SK-N-SH (cell line): ENCODE data around the gene NAV1. TPM values are rescaled to one million over a fixed set of nuclear protein-coding genes. Genes with fewer than 3 reads are reported as not detected.

Experiments
- CTCF ChIA-PET: fragments of 300-600, 350-600 bp; formaldehyde crosslinking; extraction: SDS; loops from one replicate; lab custom pipeline; 2021; lab: Yijun Ruan, JAX
- POLR2A ChIA-PET: fragments of 350-600 bp; sonication (Branson Sonifier 250); formaldehyde crosslinking; extraction: SDS; loops from one replicate; lab custom pipeline; 2020; ENCODE audit warnings: antibody characterized with exemption, inconsistent platforms; lab: Yijun Ruan, JAX
- DNase-seq: peaks from one replicate; pipeline ENCODE4 v3.0.0; 2012
- H2AFZ ChIP-seq: fragments of 200-600 bp; sonication (generic); 2 replicates; pipeline ENCODE4 v1.8.1; 2016; ENCODE audit warnings: antibody characterized with exemption, mild to moderate bottlenecking, low read depth
- H3F3A ChIP-seq: fragments of 200-600 bp; sonication (generic); replicated peaks from 2 replicates; pipeline ENCODE3; 2016; ENCODE audit warnings: antibody characterized with exemption, mild to moderate bottlenecking; ENCODE audit not compliant: insufficient read depth
- H3K27ac ChIP-seq, 2 experiments: fragments of 200-500 bp in 1 of 2; fragments of 200-600 bp in 1 of 2; sonication (Bioruptor generic) in 1 of 2; sonication (generic), shearing (Covaris generic) in 1 of 2; 2 replicates each; pipeline versions ENCODE4 v1.5.1 to v1.6.1; 2014 to 2016; ENCODE audit warnings: low read depth in 2 of 2, inconsistent platforms in 1 of 2, low read length in 1 of 2, mild to moderate bottlenecking in 1 of 2, mixed read lengths in 1 of 2
- H3K27me3 ChIP-seq: fragments of 200-600 bp; sonication (generic), shearing (Covaris generic); 2 replicates; pipeline ENCODE4 v1.6.1; 2016; ENCODE audit warnings: mixed run types; ENCODE audit not compliant: insufficient read depth
- H3K36me3 ChIP-seq, 2 experiments: fragments of 200-500 bp in 1 of 2; fragments of 200-600 bp in 1 of 2; sonication (Bioruptor generic) in 1 of 2; sonication (generic) in 1 of 2; replicated peaks in 1 of 2; 2 replicates each; pipeline versions ENCODE3 to v1.5.1; 2014 to 2016; ENCODE audit warnings: low read length in 1 of 2, mild to moderate bottlenecking in 1 of 2; ENCODE audit not compliant: insufficient read depth in 2 of 2, control insufficient read depth in 1 of 2
- H3K4me1 ChIP-seq, 2 experiments: fragments of 200-500 bp in 1 of 2; fragments of 200-600 bp in 1 of 2; sonication (Bioruptor generic) in 1 of 2; sonication (generic), shearing (Covaris generic) in 1 of 2; 2 replicates each; pipeline versions ENCODE4 v1.5.1 to v1.6.1; 2014 to 2016; ENCODE audit warnings: low read depth in 1 of 2, low read length in 1 of 2, mixed run types in 1 of 2; ENCODE audit not compliant: insufficient read depth in 2 of 2, control insufficient read depth in 1 of 2
- H3K4me2 ChIP-seq: fragments of 200-600 bp; sonication (generic), shearing (Covaris generic); 2 replicates; pipeline ENCODE4 v1.6.1; 2017; ENCODE audit warnings: mixed run types
- H3K4me3 ChIP-seq, 2 experiments: fragments of 200-500 bp in 1 of 2; fragments of 200-600 bp in 1 of 2; sonication (Bioruptor generic) in 1 of 2; sonication (generic), shearing (Covaris generic) in 1 of 2; 2 replicates each; pipeline versions ENCODE4 v1.5.1 to v1.8.1; 2014 to 2016; ENCODE audit warnings: low read depth in 2 of 2, inconsistent platforms in 1 of 2, low read length in 1 of 2, mild to moderate bottlenecking in 1 of 2, mixed read lengths in 1 of 2, moderate library complexity in 1 of 2
- H3K79me2 ChIP-seq: fragments of 200-600 bp; sonication (generic); 2 replicates; pipeline ENCODE4 v1.8.1; 2017; ENCODE audit warnings: mild to moderate bottlenecking; ENCODE audit not compliant: insufficient read depth
- H3K9ac ChIP-seq: fragments of 200-600 bp; sonication (generic); 2 replicates; pipeline ENCODE4 v1.6.1; 2017; ENCODE audit warnings: mixed run types
- H3K9me2 ChIP-seq: fragments of 200-600 bp; sonication (generic); 2 replicates; pipeline ENCODE4 v1.6.1; 2017; ENCODE audit warnings: mixed run types
- H3K9me3 ChIP-seq: fragments of 200-600 bp; sonication (generic); 2 replicates; pipeline ENCODE4 v1.6.1; 2017; ENCODE audit warnings: mixed run types, mild to moderate bottlenecking, moderate library complexity
- H4K20me1 ChIP-seq: fragments of 200-600 bp; sonication (generic); 2 replicates; pipeline ENCODE4 v1.6.1; 2017; ENCODE audit warnings: mild to moderate bottlenecking, mixed run types; ENCODE audit not compliant: insufficient read depth
- CTCF ChIP-seq: fragments of 200-600 bp; sonication (generic); IDR thresholded peaks from 2 replicates; pipeline ENCODE4 v1.6.1; 2017; ENCODE audit warnings: antibody characterized with exemption, mild to moderate bottlenecking, moderate library complexity
- ELF1 ChIP-seq: IDR thresholded peaks from 2 replicates; pipeline ENCODE4 v1.4.0; 2012
- EP300 ChIP-seq, 2 experiments: IDR thresholded peaks; 2 replicates each; pipeline versions ENCODE4 v1.4.0 to v1.6.1; 2012; ENCODE audit warnings: borderline replicate concordance in 1 of 2, low read depth in 1 of 2, low read length in 1 of 2
- FOSL2 ChIP-seq: IDR thresholded peaks from 2 replicates; pipeline ENCODE4 v1.4.0; 2012; ENCODE audit warnings: low read depth, mild to moderate bottlenecking, moderate library complexity, borderline replicate concordance
- JUND ChIP-seq: IDR thresholded peaks from 2 replicates; pipeline ENCODE4 v1.4.0; 2012
- MXI1 ChIP-seq: IDR thresholded peaks from 2 replicates; pipeline ENCODE4 v1.6.1; 2012; ENCODE audit warnings: mild to moderate bottlenecking, low read depth, low read length, improper control_type of control experiment
- NRF1 ChIP-seq: IDR thresholded peaks from 2 replicates; pipeline ENCODE4 v1.6.1; 2012; ENCODE audit warnings: low read depth, mild to moderate bottlenecking, low read length
- PBX3 ChIP-seq: IDR thresholded peaks from 2 replicates; pipeline ENCODE4; 2012
- RCOR1 ChIP-seq: fragments of 150-350 bp; IDR thresholded peaks from 2 replicates; pipeline ENCODE4 v1.6.1; 2017; ENCODE audit warnings: antibody characterized with exemption, low read length
- REST ChIP-seq: IDR thresholded peaks from 2 replicates; pipeline ENCODE4 v1.6.1; 2012; ENCODE audit warnings: mild to moderate bottlenecking, low read depth, low read length, moderate library complexity
- SMC3 ChIP-seq: IDR thresholded peaks from 2 replicates; pipeline ENCODE4 v1.6.1; 2012; ENCODE audit warnings: low read depth, low read length, improper control_type of control experiment
- TAF1 ChIP-seq: IDR thresholded peaks from 2 replicates; pipeline ENCODE4 v1.6.1; 2012; ENCODE audit warnings: low read depth, mild to moderate bottlenecking, low read length, moderate library complexity, borderline replicate concordance
- USF1 ChIP-seq: IDR thresholded peaks from 2 replicates; pipeline ENCODE4 v1.4.0; 2012; ENCODE audit warnings: low read depth, borderline replicate concordance
- USF2 ChIP-seq: fragments of 150-350 bp; IDR thresholded peaks from 2 replicates; pipeline ENCODE4 v1.6.1; 2017; ENCODE audit warnings: antibody characterized with exemption, low read length, low read depth, borderline replicate concordance
- WGBS: methylation state at CpG from one replicate; pipeline ENCODE4 v1.1.6; 2017; ENCODE audit warnings: low lambda C conversion rate; 5-methylcytosine and 5-hydroxymethylcytosine counted together
- polyA plus RNA-seq, 3 experiments: library from polyadenylated mRNA; depleted of rRNA; stranded (reverse); fragments of >200 nt; gene quantifications; 2 replicates each; pipeline ENCODE4 v1.2.3, GENCODE V29; 2012

NAV1 gene
- polyA plus RNA-seq, 1 of the 3 experiments (the other 2 are of a cell fraction), result 16.1 TPM

- DNase-seq, result no peak
- WGBS, result 94% methylated on average over 16 of the region's 16 CpGs
- Histone ChIP-seq H3K79me2 (peaks cover 98% of the 10 kb centered on the region), H3K27ac (no peak overlapping the region), H3K9me3 (no peaks in the 10 kb centered on the region), H4K20me1 (peaks cover 11% of the 10 kb centered on the region; the same call in 1 of the 2 replicates), H3K9ac (no peak overlapping the region), H3K9me2 (no peaks in the 10 kb centered on the region), H3K27me3 (no peaks in the 10 kb centered on the region), H3K4me3 (no peak overlapping the region), H3K36me3 (peaks cover 18 to 19% of the 10 kb centered on the region in 2 experiments), H3F3A (peaks cover 7% of the 10 kb centered on the region), H2AFZ (no peak overlapping the region), H3K4me2 (no peak overlapping the region), H3K4me1 (peaks cover 12 to 24% of the 10 kb centered on the region in 2 experiments; a peak in 2 of 4 replicates)
- POLR2A ChIA-PET, result no interaction called here
- CTCF ChIA-PET, result interaction anchor here (1.2 to 31.9 kb wide), 5 partner anchors 12 to 50 kb away, joined by 5 to 860 read pairs (median 13); no protein-coding TSS in a partner anchor
- TF ChIP-seq MXI1 (no peak), USF1 (no peak), PBX3 (no peak), FOSL2 (no peak), EP300 (IDR thresholded peaks at IDR 0.05; ENCODE audit: borderline replicate concordance in 1 of 2, low read depth in 1 of 2, low read length in 1 of 2) (no peak), RCOR1 (no peak), JUND (no peak), NRF1 (no peak), CTCF (no peak), USF2 (no peak), REST (no peak), ELF1 (no peak), TAF1 (no peak), SMC3 (no peak)
Observed at GRCh38 chr1:201497935-201498509, 40.9 kb upstream of the NAV1 start.
